Hematopoietic multipotent progenitor cell treated with erythropoietin and hydrocortisone succinate and interleukin-3 and kit ligand, for 8 days (in vitro differentiated cells): Measurements from ENCODE around the gene RAG1.
A peak's percentile ranks its signal among the peaks of the same experiment; 100 is the strongest.

Experiments
- DNase-seq: peaks from one replicate; pipeline ENCODE4 v3.0.0-alpha.2; 2015

RAG1 gene

DNA sequence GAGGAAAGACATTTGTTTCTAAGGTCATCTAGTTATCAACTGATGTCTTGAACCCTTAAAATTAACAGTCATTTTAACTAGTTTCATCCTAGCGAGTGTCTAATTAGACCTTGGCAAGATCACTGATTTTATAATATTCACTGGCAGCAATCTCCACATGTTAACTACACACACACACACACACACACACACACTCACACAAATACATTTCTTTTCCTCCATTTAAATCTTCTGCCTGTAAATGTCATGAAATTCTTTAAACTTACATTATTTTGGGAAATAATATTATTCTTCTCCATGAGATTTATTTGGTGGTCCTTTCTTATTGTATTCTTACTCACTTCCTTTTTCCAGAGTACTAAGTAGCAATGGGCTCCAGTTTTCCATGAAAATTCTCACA lies 23.6 kb downstream of the RAG1 start:
- DNase-seq: no peak

- DNase-seq: peak; percentile 93
Observed at GRCh38 chr11:36594316-36594989, 26.6 kb downstream of the RAG1 start, which contains the start of gene IFTAP. Gene IFTAP (plus strand): TSS chr11:36594502. CDS start chr11:36610104, 15,602 bp downstream.

DNA sequence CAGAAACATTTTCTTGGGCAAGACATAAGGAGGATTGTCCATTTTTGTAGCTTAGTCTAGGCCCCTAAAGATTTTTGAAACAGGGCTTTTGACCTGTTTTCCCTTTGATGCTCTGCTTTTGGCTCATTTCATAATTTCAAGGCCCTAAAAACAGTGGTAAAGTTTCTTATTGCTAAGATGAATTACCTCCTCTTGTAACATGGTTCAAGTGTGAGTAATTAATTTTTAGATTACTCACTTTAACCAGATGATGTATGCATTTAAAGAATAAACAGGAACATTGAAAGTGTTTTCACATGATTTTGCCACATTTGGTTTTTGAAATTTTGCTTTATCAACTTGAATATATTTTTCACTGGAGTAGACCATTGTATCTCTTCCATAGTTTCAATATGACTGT lies 29.1 kb downstream of the RAG1 start:
- DNase-seq: no peak

GRCh38 chr11:36598051-36598450 lies 30.2 kb downstream of the RAG1 start, which contains the start of gene RAG2:
Gene RAG2 (minus strand): TSS chr11:36598236. CDS start chr11:36594168, 4,068 bp downstream.
- peak; percentile 40 for DNase-seq

- DNase-seq: no peak
Observed at GRCh38 chr11:36600180-36600579, 32.4 kb downstream of the RAG1 start.

DNA sequence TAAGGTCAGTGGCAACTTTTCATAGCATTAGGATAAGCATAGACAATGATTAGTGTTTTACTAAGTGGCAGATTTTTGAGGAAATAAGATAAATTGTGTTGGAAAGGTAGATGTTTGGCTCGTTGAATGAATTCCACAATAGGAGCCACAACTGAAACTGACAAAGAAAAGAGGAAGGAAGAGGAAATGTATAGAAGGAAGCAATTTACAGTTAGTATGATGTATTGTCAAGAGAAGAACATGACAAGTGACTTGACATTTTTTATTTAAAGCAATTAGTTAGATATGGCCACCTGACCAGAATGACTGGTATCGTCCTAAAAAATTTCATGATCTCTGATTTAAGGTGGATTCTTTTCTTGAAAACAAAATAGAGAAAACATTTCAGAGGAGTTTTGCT lies 33.3 kb downstream of the RAG1 start:
- no peak for DNase-seq

GRCh38 chr11:36602135-36602534 lies 34.3 kb downstream of the RAG1 start:
- DNase-seq: no peak

DNA sequence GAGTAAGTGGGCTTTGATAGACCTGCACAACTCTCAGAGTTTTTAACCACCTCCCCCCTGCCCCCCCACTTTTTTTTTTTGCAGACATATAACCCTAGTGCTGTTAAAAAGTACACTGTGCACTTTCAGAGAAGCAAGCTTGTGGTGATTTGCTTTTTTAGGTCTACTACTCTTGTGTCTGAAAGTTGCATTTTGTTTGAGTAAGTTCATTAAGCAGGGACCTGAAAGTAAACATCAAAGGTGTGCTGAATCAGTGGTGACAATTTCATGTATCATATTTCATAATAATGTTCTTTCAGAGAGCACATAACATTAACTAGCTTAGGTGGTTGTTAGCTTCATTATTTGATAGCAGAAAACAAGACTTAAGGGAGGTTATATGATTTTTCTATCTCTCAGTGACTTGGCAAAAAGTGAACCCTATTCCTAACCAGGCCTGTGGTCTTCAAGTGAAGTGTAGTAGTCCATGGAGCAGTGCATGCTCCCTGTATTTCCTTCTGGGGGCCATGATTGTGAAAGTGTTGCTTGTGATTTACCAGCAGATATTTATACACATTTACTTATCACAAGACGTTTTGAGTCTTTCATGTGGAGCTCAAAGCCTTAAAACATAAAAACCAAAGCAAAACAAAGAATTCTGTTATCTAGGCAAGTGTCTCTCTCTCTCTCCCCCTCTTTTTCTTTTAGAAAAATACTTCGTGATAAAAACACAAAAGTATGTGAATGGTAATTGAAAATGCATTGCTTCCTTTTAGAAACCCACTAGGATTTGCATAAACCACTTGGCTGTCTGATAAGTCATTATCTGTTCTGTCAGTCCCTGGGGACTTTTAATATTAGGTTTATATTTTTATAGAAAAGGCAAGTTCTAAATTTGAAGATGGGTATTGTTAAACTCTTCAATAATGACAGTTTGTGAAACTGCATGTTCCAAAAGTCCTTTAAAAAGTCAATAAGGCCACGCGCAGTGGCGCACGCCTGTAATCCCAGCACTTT lies 37.7 kb downstream of the RAG1 start:
- DNase-seq: no peak

- DNase-seq: no peak
Observed at GRCh38 chr11:36608491-36609199, 40.8 kb downstream of the RAG1 start.

- peak; percentile 58 for DNase-seq
Observed at GRCh38 chr11:36609383-36609782, 41.6 kb downstream of the RAG1 start.

GRCh38 chr11:36615826-36616225 lies 48.0 kb downstream of the RAG1 start:
- no peak for DNase-seq

- DNase-seq: peak; percentile 90
Observed at GRCh38 chr11:36617543-36618362, 49.9 kb downstream of the RAG1 start.

- DNase-seq: no peak
Observed at GRCh38 chr11:36618363-36619047, 50.7 kb downstream of the RAG1 start.

- DNase-seq: peak; percentile 78
Observed at GRCh38 chr11:36619502-36619901, 51.7 kb downstream of the RAG1 start.

GRCh38 chr11:36620246-36620645 lies 52.4 kb downstream of the RAG1 start:
- no peak for DNase-seq

GRCh38 chr11:36622431-36623136 lies 54.8 kb downstream of the RAG1 start:
- DNase-seq: peak; percentile 81

DNA sequence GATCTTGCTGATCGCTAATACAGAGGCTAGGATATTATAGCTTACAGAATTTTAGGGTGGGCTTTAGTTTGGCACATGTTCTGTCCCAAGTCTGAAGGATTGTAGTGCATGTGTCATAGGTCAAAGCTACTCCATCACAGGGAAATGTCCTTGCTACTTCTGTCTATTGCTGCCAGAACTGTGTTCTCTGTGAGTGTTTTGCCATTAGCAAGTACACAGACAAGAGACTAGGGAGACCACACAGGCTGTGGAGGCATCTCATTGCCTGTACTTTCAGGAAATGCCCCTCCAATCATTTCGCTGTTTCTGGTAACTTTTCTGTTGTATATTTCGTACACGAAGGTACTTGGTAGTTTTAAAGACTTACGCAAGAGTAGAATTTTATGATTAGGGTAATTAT lies 55.7 kb downstream of the RAG1 start:
- DNase-seq: no peak

DNA sequence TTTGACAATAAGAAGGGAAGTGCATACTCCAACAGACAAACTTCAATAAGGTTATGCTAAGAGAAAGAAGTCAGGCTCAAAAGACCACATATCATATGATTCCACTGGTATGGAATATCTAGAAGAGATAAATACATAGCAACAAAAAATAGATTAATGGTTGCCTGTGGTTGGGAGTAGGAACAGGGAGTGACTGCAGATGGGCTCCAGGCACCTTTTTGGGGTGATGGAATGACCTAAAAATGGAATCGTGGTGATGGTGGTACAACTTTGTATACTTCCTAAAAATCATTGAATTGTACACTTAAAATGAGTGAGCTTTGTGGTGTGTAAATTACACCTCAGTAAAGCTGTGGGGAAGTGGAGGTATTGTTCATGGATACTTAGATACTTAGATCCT lies 59.2 kb downstream of the RAG1 start:
- DNase-seq: no peak

- no peak for DNase-seq
Observed at GRCh38 chr11:36627471-36627870, 59.7 kb downstream of the RAG1 start.

- DNase-seq: no peak
Observed at GRCh38 chr11:36628141-36628540, 60.3 kb downstream of the RAG1 start.

- DNase-seq: no peak
Observed at GRCh38 chr11:36628765-36629244, 61.0 kb downstream of the RAG1 start.
